IPS DF 6.9 (cell line): Measurements from ENCODE around the gene AFF3.

ENCODE experiments used
- DNase-seq: peaks from one replicate; pipeline ENCODE4 v3.0.0-alpha.2; 2013; ENCODE audit warnings: low read depth, low spot score
- H3K27ac ChIP-seq: one replicate; pipeline ENCODE4 v1.5.1; 2013; ENCODE audit warnings: low read length, control low read depth
- H3K27me3 ChIP-seq: 2 replicates; pipeline ENCODE4 v1.6.1; 2013; ENCODE audit warnings: mild to moderate bottlenecking, low read length; ENCODE audit not compliant: control insufficient read depth, insufficient read depth
- H3K36me3 ChIP-seq: 2 replicates; pipeline ENCODE4 v1.6.1; 2013; ENCODE audit warnings: low read length; ENCODE audit not compliant: control insufficient read depth, insufficient read depth
- H3K4me1 ChIP-seq: 2 replicates; pipeline ENCODE4 v1.6.1; 2013; ENCODE audit warnings: low read length; ENCODE audit not compliant: control insufficient read depth, insufficient read depth
- H3K4me3 ChIP-seq: 2 replicates; pipeline ENCODE4 v1.5.1; 2013; ENCODE audit warnings: mild to moderate bottlenecking, low read length
- H3K9me3 ChIP-seq: 2 replicates; pipeline ENCODE4 v1.6.1; 2013; ENCODE audit warnings: low read length, inconsistent platforms; ENCODE audit not compliant: control insufficient read depth, insufficient read depth
- WGBS: extraction: QIAGEN DNeasy Blood & Tissue Kit; methylation state at CpG from one replicate; pipeline ENCODE4 v1.1.7; 2013; ENCODE audit warnings: mixed read lengths, missing lambda C conversion rate; ENCODE audit not compliant: insufficient read length, insufficient coverage; 5-methylcytosine and 5-hydroxymethylcytosine counted together

Gene AFF3

GRCh38 chr2:99878581-99879350 lies 263.6 kb downstream of the AFF3 start:
- WGBS = no CpG with 5 or more reads among the region's 5 CpGs
- no peaks in the 10 kb centered on the region for H3K4me1 ChIP-seq
- no peaks in the 10 kb centered on the region for H3K9me3 ChIP-seq
- H3K4me3 ChIP-seq = no peak overlapping the region
- DNase-seq = no peak
- no peaks in the 10 kb centered on the region for H3K36me3 ChIP-seq
- no peaks in the 10 kb centered on the region for H3K27me3 ChIP-seq
- no peak overlapping the region for H3K27ac ChIP-seq

GRCh38 chr2:99877963-99878362 lies 264.4 kb downstream of the AFF3 start:
- WGBS = no CpG with 5 or more reads among the region's 4 CpGs
- no peaks in the 10 kb centered on the region for H3K9me3 ChIP-seq
- no peaks in the 10 kb centered on the region for H3K4me1 ChIP-seq
- DNase-seq = no peak
- no peak overlapping the region for H3K4me3 ChIP-seq
- H3K27me3 ChIP-seq = no peaks in the 10 kb centered on the region
- H3K27ac ChIP-seq = no peak overlapping the region
- no peaks in the 10 kb centered on the region for H3K36me3 ChIP-seq

GRCh38 chr2:99876956-99877355 lies 265.4 kb downstream of the AFF3 start:
- DNase-seq = no peak
- Histone ChIP-seq H3K9me3 (no peaks in the 10 kb centered on the region), H3K4me3 (no peak overlapping the region), H3K4me1 (no peaks in the 10 kb centered on the region), H3K36me3 (no peaks in the 10 kb centered on the region), H3K27me3 (no peaks in the 10 kb centered on the region), H3K27ac (no peak overlapping the region)
- WGBS = no CpG with 5 or more reads among the region's 3 CpGs

- Histone ChIP-seq H3K4me1 (no peaks in the 10 kb centered on the region), H3K9me3 (no peaks in the 10 kb centered on the region), H3K27ac (no peak overlapping the region), H3K27me3 (no peaks in the 10 kb centered on the region), H3K36me3 (no peaks in the 10 kb centered on the region), H3K4me3 (no peak overlapping the region)
- WGBS = no CpG with 5 or more reads among the region's 7 CpGs
- no peak for DNase-seq
Measured at GRCh38 chr2:99875627-99876201, 266.7 kb downstream of the AFF3 start.

GRCh38 chr2:99868260-99868659 lies 274.1 kb downstream of the AFF3 start:
- H3K9me3 ChIP-seq = no peaks in the 10 kb centered on the region
- H3K36me3 ChIP-seq = no peaks in the 10 kb centered on the region

GRCh38 chr2:99867770-99868169 lies 274.6 kb downstream of the AFF3 start:
- H3K4me1 ChIP-seq = no peaks in the 10 kb centered on the region
- DNase-seq = no peak
- no peak overlapping the region for H3K27ac ChIP-seq
- no peaks in the 10 kb centered on the region for H3K9me3 ChIP-seq
- H3K27me3 ChIP-seq = no peaks in the 10 kb centered on the region
- no peaks in the 10 kb centered on the region for H3K36me3 ChIP-seq
- WGBS = no CpG with 5 or more reads among the region's 11 CpGs
- H3K4me3 ChIP-seq = no peak overlapping the region

More at GRCh38 chr2:99868260-99868659, 274.1 kb downstream of the AFF3 start:
- H3K4me3 ChIP-seq = no peak overlapping the region
- no peaks in the 10 kb centered on the region for H3K4me1 ChIP-seq
- WGBS = no CpG with 5 or more reads among the region's 4 CpGs
- no peak overlapping the region for H3K27ac ChIP-seq
- no peaks in the 10 kb centered on the region for H3K27me3 ChIP-seq
- no peak for DNase-seq

DNA sequence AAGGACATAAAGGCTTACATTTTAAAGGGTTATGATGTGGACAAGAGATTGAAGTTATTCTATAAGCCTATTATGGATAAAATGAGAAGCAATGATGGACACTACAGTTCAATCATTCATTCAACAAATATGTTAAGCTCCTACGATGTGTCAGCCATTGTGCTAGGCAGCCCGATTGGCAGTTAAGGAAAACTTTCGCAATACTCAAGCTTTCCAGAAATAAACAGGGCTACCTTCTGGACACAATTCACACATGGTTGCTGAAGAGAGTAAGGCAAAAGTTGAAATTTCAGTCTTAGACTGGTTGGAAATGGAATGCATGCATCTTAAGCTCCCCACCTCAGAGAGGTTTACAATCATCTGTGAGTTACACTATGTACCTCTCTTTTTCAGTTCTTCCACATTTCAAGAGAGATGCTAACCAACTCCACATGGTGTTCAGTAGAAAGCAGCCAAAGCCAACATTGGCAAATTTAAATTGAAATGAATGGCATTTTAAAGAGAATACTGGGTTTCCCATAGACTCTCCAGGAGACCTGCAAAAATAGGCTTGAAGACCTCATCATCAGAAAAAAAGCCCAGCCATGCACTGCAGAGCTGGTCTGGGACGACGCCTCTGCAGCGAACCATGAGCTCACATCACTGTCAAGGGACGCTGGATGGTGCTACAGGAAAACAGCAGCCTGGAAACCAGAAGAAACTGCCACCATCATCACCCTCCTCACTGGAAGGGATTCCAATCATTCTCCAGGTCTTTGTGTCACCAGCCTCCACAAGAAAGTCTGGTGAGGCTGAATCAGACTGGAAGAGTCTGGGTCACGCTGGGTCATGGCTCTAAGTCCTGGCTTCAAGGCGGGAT lies 276.3 kb downstream of the AFF3 start:
- DNase-seq = no peak
- WGBS = no CpG with 5 or more reads among the region's 9 CpGs
- H3K9me3 ChIP-seq = no peaks in the 10 kb centered on the region
- no peaks in the 10 kb centered on the region for H3K36me3 ChIP-seq
- no peak overlapping the region for H3K4me3 ChIP-seq
- H3K27ac ChIP-seq = no peak overlapping the region
- H3K27me3 ChIP-seq = no peaks in the 10 kb centered on the region
- no peaks in the 10 kb centered on the region for H3K4me1 ChIP-seq

DNA sequence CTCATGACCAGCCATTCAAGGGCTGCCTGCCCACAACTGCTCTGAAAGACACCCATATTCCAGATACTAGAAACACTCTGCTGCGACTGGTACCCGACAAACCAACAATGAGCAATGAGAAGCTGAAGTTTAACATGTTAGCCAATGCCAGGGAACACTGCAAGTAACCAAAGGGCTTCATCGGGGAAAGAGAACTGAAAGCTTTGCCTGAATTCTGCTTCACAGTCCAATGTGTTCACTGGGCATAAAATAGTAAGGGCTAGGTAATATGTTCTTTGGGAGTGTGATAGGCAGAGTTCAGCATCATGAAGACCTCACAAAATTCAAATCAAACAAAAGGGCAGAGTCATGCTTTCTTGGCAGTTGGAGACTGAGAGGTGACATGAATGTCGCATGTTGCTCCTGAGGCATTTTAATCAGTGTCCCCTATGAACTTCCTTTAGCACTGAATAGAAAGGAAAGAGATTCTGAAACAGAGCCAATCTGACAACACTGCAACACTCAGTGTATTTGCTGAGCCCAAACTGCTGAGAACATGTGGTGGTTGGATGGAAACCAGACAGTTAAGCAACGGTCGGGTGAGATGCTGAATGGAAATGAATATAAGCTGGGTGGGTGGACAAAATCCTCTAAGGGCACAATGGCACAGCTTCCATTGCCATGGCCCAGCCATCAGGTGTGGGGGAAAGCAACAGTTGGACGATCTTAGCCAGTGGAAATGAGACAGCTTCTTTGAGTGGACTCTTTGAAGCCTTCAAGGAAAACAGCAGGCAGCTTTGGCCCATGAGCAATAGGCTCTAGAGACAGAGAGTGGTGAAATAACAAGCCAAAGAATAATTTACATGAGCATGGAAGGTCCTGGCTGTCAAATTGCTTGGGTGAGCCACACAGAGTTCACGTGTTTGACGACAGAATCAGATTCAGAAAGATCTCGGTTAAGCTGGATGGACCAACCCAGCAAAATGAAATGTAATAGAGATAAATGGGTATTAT lies 277.5 kb downstream of the AFF3 start:
- WGBS = no CpG with 5 or more reads among the region's 10 CpGs
- Histone ChIP-seq H3K36me3 (no peaks in the 10 kb centered on the region), H3K9me3 (no peaks in the 10 kb centered on the region), H3K27me3 (no peaks in the 10 kb centered on the region), H3K4me3 (no peak overlapping the region), H3K27ac (no peak overlapping the region), H3K4me1 (no peaks in the 10 kb centered on the region)
- no peak for DNase-seq

DNA sequence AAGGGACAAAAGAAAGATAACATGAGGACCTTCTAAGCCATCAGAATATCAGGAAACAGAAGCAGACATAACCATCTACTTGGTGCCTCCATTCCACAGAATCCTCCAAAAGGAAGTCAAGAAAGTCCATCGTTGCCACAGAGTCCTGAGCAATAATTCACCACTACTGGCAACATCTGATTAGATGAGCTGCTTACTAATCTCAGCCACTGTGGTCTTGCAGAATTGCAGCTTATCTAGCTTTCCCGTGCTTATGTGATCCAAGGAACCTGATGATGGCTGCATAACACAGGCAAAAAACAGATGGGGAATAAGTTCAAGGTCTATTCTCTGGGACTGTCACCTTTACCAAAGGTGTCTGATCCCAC lies 278.5 kb downstream of the AFF3 start:
- no peaks in the 10 kb centered on the region for H3K27me3 ChIP-seq
- WGBS = no CpG with 5 or more reads among the region's 2 CpGs
- no peak overlapping the region for H3K27ac ChIP-seq
- no peak for DNase-seq
- no peaks in the 10 kb centered on the region for H3K9me3 ChIP-seq
- H3K4me1 ChIP-seq = no peaks in the 10 kb centered on the region
- H3K36me3 ChIP-seq = no peaks in the 10 kb centered on the region
- H3K4me3 ChIP-seq = no peak overlapping the region
